Measurements from ENCODE around the gene MTG1. TPM values are rescaled to one million over a fixed set of nuclear protein-coding genes. Genes with fewer than 3 reads are reported as not detected.
A peak's percentile ranks its signal among the peaks of the same experiment; 100 is the strongest.

The MTG1 gene
- total and polyA plus RNA-seq, 8 donors, result 17.2 to 62.9 (median 23.1) TPM

DNA sequence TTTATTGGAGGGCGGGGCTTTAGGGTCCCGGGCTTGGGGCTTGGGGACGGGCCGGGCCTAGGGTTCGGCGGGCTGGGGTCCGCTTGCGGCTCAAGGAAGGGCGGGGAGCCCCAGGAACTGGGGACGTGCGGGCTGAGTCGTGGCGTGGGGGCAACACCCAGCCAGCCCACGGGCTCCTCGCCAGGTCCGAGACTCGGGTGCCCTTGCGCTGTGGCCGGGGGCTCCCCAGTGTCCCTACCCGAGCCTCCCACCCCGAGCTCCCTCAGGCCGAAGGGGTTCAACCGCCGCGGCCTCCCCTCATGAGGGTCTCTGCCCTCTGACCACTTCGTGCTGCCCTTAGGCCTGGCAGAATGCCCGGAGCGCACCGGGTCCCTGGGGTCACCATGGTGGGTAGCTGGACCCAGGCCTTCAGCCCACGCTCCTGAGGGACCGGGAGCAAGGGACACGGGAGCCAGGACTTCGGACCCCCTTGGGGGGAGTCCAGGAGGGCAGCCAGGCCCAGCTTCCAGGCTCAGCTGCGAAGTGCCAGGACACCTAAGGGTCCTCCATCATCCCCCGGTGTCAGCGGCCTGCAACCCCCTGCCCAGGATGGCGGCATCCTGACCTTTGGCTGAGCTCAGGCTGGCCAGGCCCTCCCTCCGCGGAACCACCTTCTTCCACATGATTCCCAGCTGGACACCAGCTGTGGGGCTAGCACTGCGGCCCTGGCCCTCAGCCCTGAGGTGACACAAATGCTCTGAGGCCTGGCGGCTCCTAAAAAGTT lies 35.6 kb upstream of the MTG1 start:
- WGBS, 2 donors, result 83 to 87% methylated on average over 34 to 41 of the region's 41 CpGs
- Histone ChIP-seq H3K36me3 (peaks cover 0 to 11% (median 0%) of the 10 kb centered on the region in 3 donors), H3K27me3 (no peaks in the 10 kb centered on the region), H3K9me3 (no peaks in the 10 kb centered on the region), H3K27ac (peak overlapping the region in 2 of 4 donors; percentile 32 to 46), H3K4me3 (no peak overlapping the region), H3K4me1 (peaks cover 10 to 20% (median 10%) of the 10 kb centered on the region in 3 donors)
- FAIRE-seq (no peak), ATAC-seq (peak in 2 of 4 donors; percentile 11 to 31), DNase-seq (peak in 4 of 6 donors; percentile 28 to 89 (median 68))
- TF ChIP-seq, protein P1, sequence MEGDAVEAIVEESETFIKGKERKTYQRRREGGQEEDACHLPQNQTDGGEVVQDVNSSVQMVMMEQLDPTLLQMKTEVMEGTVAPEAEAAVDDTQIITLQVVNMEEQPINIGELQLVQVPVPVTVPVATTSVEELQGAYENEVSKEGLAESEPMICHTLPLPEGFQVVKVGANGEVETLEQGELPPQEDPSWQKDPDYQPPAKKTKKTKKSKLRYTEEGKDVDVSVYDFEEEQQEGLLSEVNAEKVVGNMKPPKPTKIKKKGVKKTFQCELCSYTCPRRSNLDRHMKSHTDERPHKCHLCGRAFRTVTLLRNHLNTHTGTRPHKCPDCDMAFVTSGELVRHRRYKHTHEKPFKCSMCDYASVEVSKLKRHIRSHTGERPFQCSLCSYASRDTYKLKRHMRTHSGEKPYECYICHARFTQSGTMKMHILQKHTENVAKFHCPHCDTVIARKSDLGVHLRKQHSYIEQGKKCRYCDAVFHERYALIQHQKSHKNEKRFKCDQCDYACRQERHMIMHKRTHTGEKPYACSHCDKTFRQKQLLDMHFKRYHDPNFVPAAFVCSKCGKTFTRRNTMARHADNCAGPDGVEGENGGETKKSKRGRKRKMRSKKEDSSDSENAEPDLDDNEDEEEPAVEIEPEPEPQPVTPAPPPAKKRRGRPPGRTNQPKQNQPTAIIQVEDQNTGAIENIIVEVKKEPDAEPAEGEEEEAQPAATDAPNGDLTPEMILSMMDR (IDR thresholded peaks at IDR 0.05), result no peak
- intact Hi-C loops (cut with DNase I), result no loop called here

DNA sequence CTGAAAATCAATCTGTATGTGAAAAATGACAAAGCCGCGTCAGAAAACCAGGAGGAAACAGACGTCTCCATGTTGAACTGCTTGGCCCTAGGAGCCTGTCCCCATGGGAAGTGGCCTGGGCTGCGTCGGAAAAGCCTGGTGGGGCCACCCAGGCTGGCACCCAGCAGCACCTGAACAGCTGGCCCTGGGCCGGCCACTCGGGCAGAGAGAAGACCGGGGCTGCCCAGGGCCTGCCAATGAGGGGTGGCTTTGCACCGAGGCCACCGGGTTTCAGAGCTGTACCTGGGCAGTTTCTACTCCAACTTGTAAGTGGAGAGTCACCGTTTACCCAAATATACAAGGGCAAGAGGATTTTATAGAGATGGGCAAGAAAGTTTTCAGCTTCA lies 35.0 kb upstream of the MTG1 start:
- Histone ChIP-seq H3K27ac (peak overlapping the region in 3 of 4 donors; percentile 5 to 46 (median 32)), H3K4me3 (no peak overlapping the region), H3K27me3 (no peaks in the 10 kb centered on the region), H3K4me1 (peaks cover 10 to 20% (median 10%) of the 10 kb centered on the region in 3 donors), H3K36me3 (peaks cover 0 to 11% (median 0%) of the 10 kb centered on the region in 3 donors), H3K9me3 (no peaks in the 10 kb centered on the region)
- WGBS, 2 donors, result 71 to 81% methylated on average over 11 of the region's 11 CpGs
- TF ChIP-seq, protein P1 (IDR thresholded peaks at IDR 0.05), result no peak
- FAIRE-seq, result no peak
- intact Hi-C loops (cut with DNase I), result no loop called here
- ATAC-seq, result peak in 1 of 4 donors; percentile 4
- peak in 1 of 6 donors; percentile 62 for DNase-seq

DNA sequence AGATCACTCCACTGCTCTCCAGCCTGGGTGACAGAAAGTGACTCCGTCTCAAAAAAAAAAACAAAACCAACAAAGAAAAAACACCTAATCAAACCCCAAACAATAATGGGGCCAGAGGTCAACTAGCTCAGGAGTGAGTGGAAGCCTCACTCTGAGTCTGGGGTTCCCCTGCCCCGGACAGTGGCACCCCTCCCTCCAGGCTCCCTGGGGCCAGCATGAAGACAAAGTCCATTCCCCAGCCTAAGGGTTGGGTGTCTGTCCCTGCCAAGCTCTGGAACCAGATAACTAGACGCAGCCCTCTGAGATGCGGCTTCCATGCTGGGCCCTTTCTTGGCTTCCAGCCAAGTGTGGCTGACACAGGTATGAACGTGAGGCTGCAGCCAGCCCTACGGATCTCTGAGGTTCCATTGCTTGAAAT lies 34.4 kb upstream of the MTG1 start:
- peak; percentile 58 to 59 (median 58) for ATAC-seq
- no peak for FAIRE-seq
- Histone ChIP-seq H3K9me3 (no peaks in the 10 kb centered on the region), H3K4me1 (peaks cover 10 to 20% (median 10%) of the 10 kb centered on the region in 3 donors), H3K4me3 (no peak overlapping the region), H3K27ac (peak overlapping the region in 2 of 4 donors; percentile 5 to 32), H3K36me3 (peaks cover 0 to 13% (median 0%) of the 10 kb centered on the region in 3 donors), H3K27me3 (no peaks in the 10 kb centered on the region)
- 14 to 15% methylated on average over 6 of the region's 6 CpGs for WGBS, 2 donors
- intact Hi-C loops (cut with DNase I), result no loop called here
- peak; percentile 51 to 91 (median 76) for DNase-seq
- TF ChIP-seq, protein P1 (IDR thresholded peaks at IDR 0.05), result no peak

DNA sequence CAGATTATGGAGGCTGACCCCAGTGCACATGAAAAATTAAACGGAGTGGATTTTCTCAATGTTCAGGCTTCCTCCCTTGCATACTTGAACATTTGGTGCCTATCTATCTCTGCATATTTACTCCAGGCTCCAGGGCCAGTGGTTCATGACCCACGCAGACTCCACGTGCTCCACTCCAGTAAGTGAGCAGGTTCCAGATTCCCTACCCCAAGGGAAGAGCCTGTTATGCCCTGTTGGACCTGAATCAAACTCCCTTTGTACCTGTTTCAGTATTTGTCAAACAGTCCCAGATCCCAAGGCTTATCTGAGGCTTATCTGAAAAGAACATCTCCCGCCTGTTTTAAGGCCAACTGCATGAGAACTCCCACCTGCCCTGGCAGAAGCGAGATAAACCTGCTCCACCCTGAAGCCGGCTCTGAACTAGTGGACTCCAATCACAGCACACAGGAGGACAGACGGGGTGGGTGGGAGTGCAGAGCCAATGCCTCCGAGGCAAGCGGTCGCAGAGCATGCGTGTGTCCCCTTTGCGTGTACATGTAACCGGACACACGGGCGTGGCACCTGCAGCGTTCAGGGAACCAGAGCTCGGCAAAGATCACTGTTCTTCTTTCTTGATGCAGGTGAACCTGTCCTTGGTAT lies 33.9 kb upstream of the MTG1 start:
- no peak for FAIRE-seq
- TF ChIP-seq, protein P1 (IDR thresholded peaks at IDR 0.05), result no peak
- intact Hi-C loops (cut with DNase I), result no loop called here

More for the DNA sequence above, 33.9 kb upstream of the MTG1 start:
- H3K9me3 ChIP-seq, result no peaks in the 10 kb centered on the region
- no peak overlapping the region for H3K4me3 ChIP-seq
- peak overlapping the region in 1 of 4 donors; percentile 32 for H3K27ac ChIP-seq
- 34 to 36% methylated on average over 17 of the region's 17 CpGs for WGBS, 2 donors
- DNase-seq (peak in 3 of 6 donors; percentile 42 to 59 (median 53)), ATAC-seq (peak; percentile 6 to 71 (median 50))
- no peaks in the 10 kb centered on the region for H3K27me3 ChIP-seq
- H3K36me3 ChIP-seq, result peaks cover 0 to 19% (median 0%) of the 10 kb centered on the region in 3 donors
- peaks cover 10 to 20% (median 10%) of the 10 kb centered on the region in 3 donors for H3K4me1 ChIP-seq

Measured in pancreas (tissue), 10 donors.